ENCODE measurements around the gene DIPK1A. TPM values are rescaled to one million over a fixed set of nuclear protein-coding genes. Genes with fewer than 3 reads are reported as not detected.
A peak's percentile ranks its signal among the peaks of the same experiment; 100 is the strongest.

The DIPK1A gene
- total RNA-seq, 1 experiment from 2014 or later, result 1.0 TPM

DNA sequence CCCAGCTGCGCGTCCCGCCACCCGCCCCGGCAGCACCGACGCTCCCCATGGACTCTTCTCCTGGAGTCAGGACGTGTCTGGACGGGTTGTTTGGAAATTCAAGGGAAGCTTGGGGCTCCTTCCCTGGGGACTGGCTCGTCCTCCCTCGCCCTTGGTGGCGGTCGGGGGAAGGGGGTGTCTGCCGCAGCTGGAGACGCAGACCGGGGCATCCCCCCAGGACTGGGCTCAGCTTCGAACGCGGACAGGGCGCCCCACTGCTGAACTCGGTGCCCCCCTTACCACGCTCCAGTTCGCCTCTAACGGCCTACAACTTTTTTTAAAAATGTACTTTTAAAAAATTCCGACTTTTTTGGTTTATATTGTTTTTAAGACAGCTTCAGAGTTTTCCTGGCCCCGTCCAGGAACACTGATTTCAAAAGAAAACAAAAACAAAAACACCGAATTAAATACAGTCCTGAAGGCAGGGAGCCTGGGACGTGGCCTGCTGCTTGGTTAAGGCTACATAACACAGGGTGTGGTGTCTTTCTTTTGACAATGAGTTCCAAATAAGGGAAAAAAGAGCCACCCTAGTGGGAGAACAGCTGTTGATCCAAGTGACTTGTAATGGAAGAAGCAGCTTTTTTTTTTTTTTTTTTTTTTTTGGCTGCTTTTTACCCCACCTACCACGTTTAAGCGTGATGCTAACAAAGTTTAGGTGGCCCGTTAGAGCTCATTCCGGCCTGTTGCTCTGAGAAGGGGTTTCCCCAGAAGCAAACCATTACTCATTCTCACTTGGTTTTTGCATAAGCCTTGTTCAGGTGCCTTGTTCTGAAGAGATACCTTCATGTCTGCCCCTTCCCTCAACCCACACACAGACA is 862 bp upstream of the DIPK1A start:
- Histone ChIP-seq H3K36me3 (ENCODE audit: low read depth, low read length) (no peaks in the 10 kb centered on the region), H3F3A (ENCODE audit: low read length, unreplicated experiment) (no peaks in the 10 kb centered on the region), H3K4me3 (ENCODE audit: low read length) (peak overlapping the region; percentile 86), H3K9ac (ENCODE audit: low read length) (peak overlapping the region; percentile 52; the same call in 1 of the 2 replicates), H4K20me1 (ENCODE audit: low read length) (no peaks in the 10 kb centered on the region), H2AFZ (ENCODE audit: low read length) (peak overlapping the region; percentile 94), H3K9me3 (ENCODE audit: low read length) (no peaks in the 10 kb centered on the region), H3K27ac (ENCODE audit: low read length) (no peak overlapping the region), H3K9me2 (replicated peaks; ENCODE audit: low read length) (no peaks in the 10 kb centered on the region), H3K27me3 (ENCODE audit: low read length) (no peaks in the 10 kb centered on the region), H3K4me2 (ENCODE audit: low read length) (peak overlapping the region; percentile 98), H3K79me2 (ENCODE audit: low read length) (no peaks in the 10 kb centered on the region), H3K4me1 (ENCODE audit: insufficient read depth, low read length) (peaks cover 10% of the 10 kb centered on the region)
- peak; percentile 16 for ATAC-seq
- POLR2A ChIA-PET (ENCODE audit: unreplicated experiment), result interaction anchor here (0.6 to 0.7 kb wide), 2 partner anchors 207 to 235 kb away, joined by 3 to 19 read pairs; no protein-coding TSS in a partner anchor
- intact Hi-C loops (cut with micrococcal nuclease), result no loop called here
- CTCF ChIA-PET, result interaction anchor here (0.7 to 1.7 kb wide), 4 partner anchors 32 to 103 kb away, joined by 5 to 17 read pairs (median 8); no protein-coding TSS in a partner anchor
- BruUV-seq (replicated peaks), result TSS peak; percentile 48
- TF ChIP-seq EZH2 (IDR thresholded peaks at IDR 0.05; ENCODE audit: low read length, unreplicated experiment) (no peak), EZH2phosphoT487 (IDR thresholded peaks at IDR 0.05; ENCODE audit: borderline replicate concordance, low read length) (no peak)
- TF ChIP-seq, protein P1, sequence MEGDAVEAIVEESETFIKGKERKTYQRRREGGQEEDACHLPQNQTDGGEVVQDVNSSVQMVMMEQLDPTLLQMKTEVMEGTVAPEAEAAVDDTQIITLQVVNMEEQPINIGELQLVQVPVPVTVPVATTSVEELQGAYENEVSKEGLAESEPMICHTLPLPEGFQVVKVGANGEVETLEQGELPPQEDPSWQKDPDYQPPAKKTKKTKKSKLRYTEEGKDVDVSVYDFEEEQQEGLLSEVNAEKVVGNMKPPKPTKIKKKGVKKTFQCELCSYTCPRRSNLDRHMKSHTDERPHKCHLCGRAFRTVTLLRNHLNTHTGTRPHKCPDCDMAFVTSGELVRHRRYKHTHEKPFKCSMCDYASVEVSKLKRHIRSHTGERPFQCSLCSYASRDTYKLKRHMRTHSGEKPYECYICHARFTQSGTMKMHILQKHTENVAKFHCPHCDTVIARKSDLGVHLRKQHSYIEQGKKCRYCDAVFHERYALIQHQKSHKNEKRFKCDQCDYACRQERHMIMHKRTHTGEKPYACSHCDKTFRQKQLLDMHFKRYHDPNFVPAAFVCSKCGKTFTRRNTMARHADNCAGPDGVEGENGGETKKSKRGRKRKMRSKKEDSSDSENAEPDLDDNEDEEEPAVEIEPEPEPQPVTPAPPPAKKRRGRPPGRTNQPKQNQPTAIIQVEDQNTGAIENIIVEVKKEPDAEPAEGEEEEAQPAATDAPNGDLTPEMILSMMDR (conservative IDR thresholded peaks at IDR 0.05; ENCODE audit: low read depth, low read length), result no peak
- DNase-seq, result peak; percentile 49

DNA sequence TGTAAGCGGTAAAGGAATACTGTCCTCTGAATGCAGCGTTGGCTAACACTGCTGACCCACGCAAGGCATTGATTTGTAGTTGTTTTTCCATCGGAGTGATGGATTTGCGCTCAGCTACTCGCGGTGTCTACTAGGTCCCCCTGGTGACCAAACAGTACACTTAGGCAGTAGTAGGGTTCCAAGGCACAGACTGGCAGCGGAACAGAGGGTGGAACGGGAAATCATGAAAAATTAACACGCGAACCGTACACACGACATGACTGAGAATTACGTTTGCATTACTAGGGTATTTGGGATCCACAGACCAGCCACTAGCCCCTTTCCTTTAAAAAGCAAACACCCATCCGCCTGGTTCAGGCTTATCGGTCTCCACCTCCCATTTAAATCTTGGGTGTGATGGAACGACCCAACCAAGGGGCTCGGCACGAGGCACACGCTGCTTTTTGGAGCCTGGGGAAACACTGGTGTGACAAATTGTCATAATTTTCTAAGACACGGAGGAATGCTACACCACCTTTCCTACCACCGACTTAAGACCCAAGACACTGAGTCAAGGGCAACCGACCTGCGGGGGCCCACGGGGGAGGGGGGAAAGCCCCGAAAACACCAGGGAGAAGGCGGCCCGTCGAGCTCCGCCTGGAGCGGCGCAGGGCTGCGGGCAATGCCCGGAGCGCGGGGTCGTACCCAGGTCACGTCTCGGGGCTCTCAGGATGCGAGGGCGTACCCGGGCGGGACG is 699 bp downstream of the DIPK1A start:
- H3K27ac ChIP-seq (ENCODE audit: low read length), result no peak overlapping the region
- H3K79me2 ChIP-seq (ENCODE audit: low read length), result no peaks in the 10 kb centered on the region
- H3K9ac ChIP-seq (ENCODE audit: low read length), result peak overlapping the region; percentile 20; the same call in 1 of the 2 replicates
- peak; percentile 79 for DNase-seq
- no peaks in the 10 kb centered on the region for H4K20me1 ChIP-seq (ENCODE audit: low read length)
- no TSS peak for BruUV-seq (replicated peaks)
- H3K4me2 ChIP-seq (ENCODE audit: low read length), result peak overlapping the region; percentile 89
- no peaks in the 10 kb centered on the region for H3K27me3 ChIP-seq (ENCODE audit: low read length)
- TF ChIP-seq EZH2phosphoT487 (IDR thresholded peaks at IDR 0.05; ENCODE audit: borderline replicate concordance, low read length) (no peak), EZH2 (IDR thresholded peaks at IDR 0.05; ENCODE audit: low read length, unreplicated experiment) (no peak)
- TF ChIP-seq, protein P1 (conservative IDR thresholded peaks at IDR 0.05; ENCODE audit: low read depth, low read length), result peak; percentile 87
- intact Hi-C loops (cut with micrococcal nuclease), result loop anchor here (1.0 kb wide), 4 partner anchors 34 to 102 kb away; no protein-coding TSS in a partner anchor
- peak overlapping the region; percentile 98 for H2AFZ ChIP-seq (ENCODE audit: low read length)
- H3K4me3 ChIP-seq (ENCODE audit: low read length), result peak overlapping the region; percentile 85
- CTCF ChIA-PET, result interaction anchor here (1.0 to 1.5 kb wide), 2 partner anchors 101 to 102 kb away, joined by 3 to 8 read pairs; no protein-coding TSS in a partner anchor
- no peaks in the 10 kb centered on the region for H3K9me2 ChIP-seq (replicated peaks; ENCODE audit: low read length)
- POLR2A ChIA-PET (ENCODE audit: unreplicated experiment), result interaction anchor here (0.6 to 0.8 kb wide), 2 partner anchors 15 to 118 kb away, joined by 3 to 14 read pairs; no protein-coding TSS in a partner anchor
- no peaks in the 10 kb centered on the region for H3F3A ChIP-seq (ENCODE audit: low read length, unreplicated experiment)
- H3K36me3 ChIP-seq (ENCODE audit: low read depth, low read length), result no peaks in the 10 kb centered on the region
- ATAC-seq, result peak; percentile 77
- H3K9me3 ChIP-seq (ENCODE audit: low read length), result no peaks in the 10 kb centered on the region
- peaks cover 10% of the 10 kb centered on the region for H3K4me1 ChIP-seq (ENCODE audit: insufficient read depth, low read length)
